ENCODE data around the gene INAFM1.

- TF ChIP-seq, protein P1, sequence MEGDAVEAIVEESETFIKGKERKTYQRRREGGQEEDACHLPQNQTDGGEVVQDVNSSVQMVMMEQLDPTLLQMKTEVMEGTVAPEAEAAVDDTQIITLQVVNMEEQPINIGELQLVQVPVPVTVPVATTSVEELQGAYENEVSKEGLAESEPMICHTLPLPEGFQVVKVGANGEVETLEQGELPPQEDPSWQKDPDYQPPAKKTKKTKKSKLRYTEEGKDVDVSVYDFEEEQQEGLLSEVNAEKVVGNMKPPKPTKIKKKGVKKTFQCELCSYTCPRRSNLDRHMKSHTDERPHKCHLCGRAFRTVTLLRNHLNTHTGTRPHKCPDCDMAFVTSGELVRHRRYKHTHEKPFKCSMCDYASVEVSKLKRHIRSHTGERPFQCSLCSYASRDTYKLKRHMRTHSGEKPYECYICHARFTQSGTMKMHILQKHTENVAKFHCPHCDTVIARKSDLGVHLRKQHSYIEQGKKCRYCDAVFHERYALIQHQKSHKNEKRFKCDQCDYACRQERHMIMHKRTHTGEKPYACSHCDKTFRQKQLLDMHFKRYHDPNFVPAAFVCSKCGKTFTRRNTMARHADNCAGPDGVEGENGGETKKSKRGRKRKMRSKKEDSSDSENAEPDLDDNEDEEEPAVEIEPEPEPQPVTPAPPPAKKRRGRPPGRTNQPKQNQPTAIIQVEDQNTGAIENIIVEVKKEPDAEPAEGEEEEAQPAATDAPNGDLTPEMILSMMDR (IDR thresholded peaks at IDR 0.05) = no peak
- TF ChIP-seq POLR2A (IDR thresholded peaks at IDR 0.05) = no peak
Observed at GRCh38 chr19:47283405-47284059, 8.8 kb downstream of the INAFM1 start.

Data from testis (tissue), 2 donors.